A673 (cell line): ENCODE measurements around the gene GRAMD2A. TPM values are rescaled to one million over a fixed set of nuclear protein-coding genes. Genes with fewer than 3 reads are reported as not detected.
"Not testable (repeated sequence)": the region's sequence is repeated elsewhere in the genome, so short reads cannot be mapped to it uniquely, and the experiment has no call there.

Experiments
- BruUV-seq: library from RNA; stranded (reverse); fragments of 400-500 nt; replicated peaks from 2 replicates; lab custom pipeline; 2021; lab: Mats Ljungman, UMichigan
- CTCF ChIA-PET: fragments of 300-600 bp; sonication (Branson Sonifier 250); formaldehyde crosslinking; loops from one replicate; lab custom pipeline; 2022; ENCODE audit warnings: antibody characterized with exemption; lab: Charles Lee
- POLR2A ChIA-PET: fragments of 300-600 bp; sonication (Branson Sonifier 250); formaldehyde crosslinking; loops from one replicate; lab custom pipeline; 2022; ENCODE audit warnings: antibody characterized with exemption; ENCODE audit not compliant: low non-redundant PET; lab: Charles Lee
- DNase-seq: peaks from one replicate; pipeline ENCODE4 v3.0.0-alpha.2; 2015; ENCODE audit warnings: low spot score
- H3K27ac ChIP-seq: fragments of 200-600 bp; sonication (generic); 2 replicates; pipeline ENCODE4 v1.5.1; 2016; ENCODE audit warnings: mixed run types, low read depth, mild to moderate bottlenecking, mixed read lengths, antibody characterized with exemption, low read length; ENCODE audit not compliant: poor library complexity, severe bottlenecking
- H3K27me3 ChIP-seq: fragments of 200-600 bp; sonication (generic); replicated peaks from 2 replicates; pipeline ENCODE4 v1.6.1; 2017; ENCODE audit warnings: mixed run types, low read depth, mild to moderate bottlenecking, mixed read lengths, antibody characterized with exemption, low read length; ENCODE audit not compliant: insufficient read depth, poor library complexity
- H3K36me3 ChIP-seq: fragments of 200-600 bp; sonication (generic); 2 replicates; pipeline ENCODE4 v1.6.1; 2016; ENCODE audit warnings: mixed run types, mild to moderate bottlenecking, mixed read lengths, antibody characterized with exemption, low read length; ENCODE audit not compliant: insufficient read depth, poor library complexity, severe bottlenecking
- H3K4me1 ChIP-seq: fragments of 200-600 bp; sonication (generic); 2 replicates; pipeline ENCODE4 v1.6.1; 2017; ENCODE audit warnings: mixed run types, mild to moderate bottlenecking, mixed read lengths, antibody characterized with exemption, low read length; ENCODE audit not compliant: insufficient read depth, poor library complexity, severe bottlenecking
- H3K4me3 ChIP-seq: fragments of 200-600 bp; sonication (generic); 2 replicates; pipeline ENCODE4 v1.5.1; 2016; ENCODE audit warnings: low read depth, mixed run types, mild to moderate bottlenecking, mixed read lengths, low read length; ENCODE audit not compliant: poor library complexity, severe bottlenecking
- H3K9me3 ChIP-seq: fragments of 200-600 bp; sonication (generic); 2 replicates; pipeline ENCODE4 v1.6.1; 2016; ENCODE audit warnings: mixed run types, low read depth, mild to moderate bottlenecking, mixed read lengths, antibody characterized with exemption, low read length; ENCODE audit not compliant: poor library complexity, severe bottlenecking
- EZH2 ChIP-seq: fragments of 200-600 bp; sonication (generic); IDR thresholded peaks from 2 replicates; pipeline ENCODE4 v1.6.1; 2017; ENCODE audit warnings: borderline replicate concordance, low read depth, mild to moderate bottlenecking, mixed read lengths, antibody characterized with exemption, low read length; ENCODE audit not compliant: poor library complexity, severe bottlenecking
- intact Hi-C: fragments of 100-400 bp; cut with micrococcal nuclease; formaldehyde crosslinking; loops from one replicate; pipeline ENCODE4 v1.10.0; 2022; ENCODE audit not compliant: unreplicated experiment
- total RNA-seq: library from RNA; stranded (reverse); gene quantifications from 2 replicates; pipeline ENCODE4 v1.2.3, GENCODE V29; 2021
- TF ChIP-seq, protein P1 (sequence below): fragments of 300-800, 200-600 bp; sonication (generic); conservative IDR thresholded peaks from 2 replicates; pipeline ENCODE4 v1.5.1; 2017; ENCODE audit warnings: low read depth, mild to moderate bottlenecking, antibody characterized with exemption, low read length, moderate library complexity, mixed read lengths

Gene GRAMD2A
- total RNA-seq, 1 experiment from 2014 or later = 0.43 TPM

DNA sequence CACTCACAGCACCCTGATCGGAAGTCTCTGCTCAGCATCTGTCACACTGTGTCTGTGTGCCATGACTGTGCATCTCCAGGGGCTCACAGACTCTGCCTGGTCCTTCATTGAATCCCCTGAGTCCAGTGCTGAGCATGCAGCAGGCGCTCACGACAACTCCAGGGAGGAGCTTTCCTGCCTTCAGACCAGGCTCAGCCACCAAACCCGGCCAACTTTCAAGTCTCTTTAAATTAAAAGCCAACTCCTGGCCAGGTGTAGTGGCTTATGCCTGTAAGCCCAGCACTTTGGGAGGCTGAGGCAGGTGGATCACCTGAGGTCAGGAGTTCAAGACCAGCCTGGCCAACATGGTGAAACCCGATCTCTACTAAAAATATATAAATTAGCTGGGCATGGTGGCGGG lies 24.2 kb downstream of the GRAMD2A start:
- BruUV-seq = no TSS peak
- Histone ChIP-seq H3K27ac (no peak overlapping the region), H3K4me3 (no peak overlapping the region), H3K36me3 (no peaks in the 10 kb centered on the region), H3K4me1 (peaks cover under 1% of the 10 kb centered on the region), H3K9me3 (no peaks in the 10 kb centered on the region), H3K27me3 (no peaks in the 10 kb centered on the region)
- ChIA-PET CTCF (no interaction called here), POLR2A (no interaction called here)
- DNase-seq = no peak
- TF ChIP-seq, protein P1, sequence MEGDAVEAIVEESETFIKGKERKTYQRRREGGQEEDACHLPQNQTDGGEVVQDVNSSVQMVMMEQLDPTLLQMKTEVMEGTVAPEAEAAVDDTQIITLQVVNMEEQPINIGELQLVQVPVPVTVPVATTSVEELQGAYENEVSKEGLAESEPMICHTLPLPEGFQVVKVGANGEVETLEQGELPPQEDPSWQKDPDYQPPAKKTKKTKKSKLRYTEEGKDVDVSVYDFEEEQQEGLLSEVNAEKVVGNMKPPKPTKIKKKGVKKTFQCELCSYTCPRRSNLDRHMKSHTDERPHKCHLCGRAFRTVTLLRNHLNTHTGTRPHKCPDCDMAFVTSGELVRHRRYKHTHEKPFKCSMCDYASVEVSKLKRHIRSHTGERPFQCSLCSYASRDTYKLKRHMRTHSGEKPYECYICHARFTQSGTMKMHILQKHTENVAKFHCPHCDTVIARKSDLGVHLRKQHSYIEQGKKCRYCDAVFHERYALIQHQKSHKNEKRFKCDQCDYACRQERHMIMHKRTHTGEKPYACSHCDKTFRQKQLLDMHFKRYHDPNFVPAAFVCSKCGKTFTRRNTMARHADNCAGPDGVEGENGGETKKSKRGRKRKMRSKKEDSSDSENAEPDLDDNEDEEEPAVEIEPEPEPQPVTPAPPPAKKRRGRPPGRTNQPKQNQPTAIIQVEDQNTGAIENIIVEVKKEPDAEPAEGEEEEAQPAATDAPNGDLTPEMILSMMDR = no peak
- TF ChIP-seq EZH2 = no peak
- intact Hi-C loops = no loop called here

DNA sequence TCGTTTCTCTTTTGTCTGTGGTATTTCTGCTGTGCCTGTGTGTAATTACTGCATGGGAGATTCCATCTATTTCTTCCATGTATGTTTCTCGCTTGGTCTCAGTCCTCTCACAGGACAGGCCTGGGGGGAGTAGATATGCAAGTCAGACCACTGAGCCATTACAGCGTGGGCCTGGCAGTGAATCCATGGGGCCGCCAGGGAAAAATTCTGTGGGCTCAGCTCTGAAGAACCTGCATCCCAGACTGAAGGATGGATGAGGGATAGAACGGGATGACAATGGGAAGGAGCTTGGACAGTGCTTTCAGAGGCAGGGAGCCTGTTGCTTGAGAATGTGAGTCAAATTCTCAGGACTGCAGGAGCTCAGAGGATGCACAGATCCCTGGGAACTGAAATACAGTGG lies 24.8 kb downstream of the GRAMD2A start:
- no peak overlapping the region for H3K27ac ChIP-seq
- H3K9me3 ChIP-seq = no peaks in the 10 kb centered on the region
- H3K36me3 ChIP-seq = no peaks in the 10 kb centered on the region
- no peak for DNase-seq
- peaks cover 6% of the 10 kb centered on the region for H3K4me1 ChIP-seq
- no peaks in the 10 kb centered on the region for H3K27me3 ChIP-seq
- POLR2A ChIA-PET = no interaction called here
- BruUV-seq = no TSS peak
- no peak for TF ChIP-seq EZH2
- TF ChIP-seq, protein P1 = no peak
- H3K4me3 ChIP-seq = no peak overlapping the region
- intact Hi-C loops = no loop called here
- CTCF ChIA-PET = no interaction called here

DNA sequence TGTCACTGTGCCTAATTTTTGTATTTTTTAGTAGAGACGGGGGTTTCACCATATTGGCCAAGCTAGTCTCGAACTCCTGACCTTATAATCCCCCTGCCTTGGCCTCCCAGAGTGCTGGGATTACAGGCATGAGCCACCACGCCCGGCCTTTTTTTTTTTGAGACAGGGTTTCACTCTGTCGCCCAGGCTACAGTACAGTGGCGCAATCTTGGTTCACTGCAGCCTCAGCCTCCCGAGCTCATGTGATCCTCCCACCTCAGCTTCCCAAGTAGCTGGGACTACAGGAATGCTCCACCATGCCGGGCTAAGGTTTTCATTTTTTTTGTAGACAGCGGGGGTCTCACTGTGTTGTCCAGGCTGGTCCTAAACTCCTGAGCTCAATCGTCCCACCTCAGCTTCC lies 25.6 kb downstream of the GRAMD2A start:
- H3K4me3 ChIP-seq, H3K36me3 ChIP-seq, POLR2A ChIA-PET, DNase-seq, H3K9me3 ChIP-seq, H3K27ac ChIP-seq, intact Hi-C loops, H3K27me3 ChIP-seq, BruUV-seq, H3K4me1 ChIP-seq: not testable (repeated sequence)
- CTCF ChIA-PET = interaction anchor here (0.6 kb wide), 1 partner anchor 14 kb away, joined by 10 read pairs; no protein-coding TSS in a partner anchor

DNA sequence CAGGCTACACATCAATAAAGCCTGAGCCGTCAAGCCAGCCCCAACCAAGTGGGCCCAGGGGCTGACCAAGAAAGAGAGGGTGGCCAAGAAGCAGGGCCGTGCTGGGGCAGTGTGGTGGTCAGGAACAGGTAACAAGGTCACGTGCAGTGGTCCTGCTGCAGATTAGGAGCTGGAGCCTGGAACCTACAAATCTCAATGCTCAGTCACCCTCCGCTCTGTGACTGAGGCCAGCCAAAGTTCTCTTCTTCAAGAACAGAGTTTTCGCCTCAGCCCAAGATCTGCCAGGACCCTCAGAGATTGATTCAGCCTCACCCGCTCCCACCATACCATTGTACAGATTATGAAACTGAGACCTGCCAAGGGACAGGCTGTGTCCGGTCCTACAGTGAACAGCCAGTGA lies 26.9 kb downstream of the GRAMD2A start:
- no TSS peak for BruUV-seq

More for the DNA sequence above, 26.9 kb downstream of the GRAMD2A start:
- POLR2A ChIA-PET = no interaction called here
- DNase-seq = no peak
- Histone ChIP-seq H3K4me3 (no peak overlapping the region), H3K27me3 (no peaks in the 10 kb centered on the region), H3K4me1 (peaks cover 7% of the 10 kb centered on the region), H3K9me3 (no peaks in the 10 kb centered on the region), H3K27ac (no peak overlapping the region), H3K36me3 (no peaks in the 10 kb centered on the region)
- CTCF ChIA-PET = interaction anchor here (0.7 kb wide), 1 partner anchor 8 kb away, joined by 4 read pairs; no protein-coding TSS in a partner anchor
- TF ChIP-seq, protein P1 = no peak
- no peak for TF ChIP-seq EZH2
- intact Hi-C loops = no loop called here
